Measurements from ENCODE around the gene RXFP4. TPM values are rescaled to one million over a fixed set of nuclear protein-coding genes. Genes with fewer than 3 reads are reported as not detected.

Gene RXFP4
- total RNA-seq, 1 donor from 2014 or later = not detected

GRCh38 chr1:155976913-155977689 lies 35.7 kb downstream of the RXFP4 start:
- Mint-ChIP-seq H3K4me1 (ENCODE audit: low read depth, unreplicated experiment) (peaks cover 32% of the 10 kb centered on the region), H3K4me3 (ENCODE audit: unreplicated experiment) (peak overlapping the region; percentile 99), H3K36me3 (ENCODE audit: unreplicated experiment) (no peaks in the 10 kb centered on the region), H3K27ac (ENCODE audit: unreplicated experiment) (peak overlapping the region; percentile 99), H3K9me3 (ENCODE audit: unreplicated experiment) (peaks cover 17% of the 10 kb centered on the region), H3K27me3 (ENCODE audit: unreplicated experiment) (peaks cover 23% of the 10 kb centered on the region)
- no peak for TF ChIP-seq CTCF (IDR thresholded peaks at IDR 0.05; ENCODE audit: partially characterized antibody, unreplicated experiment)
- no peak for DNase-seq

DNA sequence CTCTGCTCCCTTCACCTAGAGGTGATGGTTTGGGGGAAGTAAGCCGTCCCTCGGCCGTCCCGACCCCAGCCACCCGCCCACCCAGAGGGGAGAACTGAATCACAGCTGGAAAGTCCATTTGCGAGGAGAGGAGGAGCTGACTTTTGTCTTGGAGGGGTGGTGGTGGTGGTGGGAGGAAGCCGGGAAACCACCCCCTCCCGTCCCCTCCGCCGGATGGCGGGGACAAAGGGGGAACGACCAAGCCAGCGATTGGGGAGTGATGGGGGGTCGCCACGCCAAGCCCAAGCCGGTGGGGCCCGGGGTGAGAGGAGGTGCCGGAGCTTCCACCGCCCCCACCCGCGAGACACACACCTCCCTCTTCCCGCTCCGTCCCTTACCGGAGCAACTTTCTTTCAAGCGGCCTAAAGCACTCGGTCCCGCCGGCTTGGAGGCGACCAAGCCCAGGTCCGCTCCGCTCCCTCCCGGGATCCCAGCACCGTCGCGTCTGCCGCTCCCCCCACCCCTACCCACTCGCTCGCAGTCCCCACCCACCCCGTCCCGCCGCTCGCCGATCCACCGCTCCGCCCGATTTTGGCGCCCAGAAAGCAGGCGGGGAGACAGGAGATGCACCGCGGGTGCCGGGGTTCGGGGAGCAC lies 36.4 kb downstream of the RXFP4 start:
- Mint-ChIP-seq H3K27me3 (ENCODE audit: unreplicated experiment) (peaks cover 22% of the 10 kb centered on the region), H3K9me3 (ENCODE audit: unreplicated experiment) (peaks cover 17% of the 10 kb centered on the region), H3K27ac (ENCODE audit: unreplicated experiment) (peak overlapping the region; percentile 99), H3K4me1 (ENCODE audit: low read depth, unreplicated experiment) (peaks cover 30% of the 10 kb centered on the region), H3K36me3 (ENCODE audit: unreplicated experiment) (no peaks in the 10 kb centered on the region), H3K4me3 (ENCODE audit: unreplicated experiment) (peak overlapping the region; percentile 99)
- peak; percentile 53 for DNase-seq
- no peak for TF ChIP-seq CTCF (IDR thresholded peaks at IDR 0.05; ENCODE audit: partially characterized antibody, unreplicated experiment)

DNA sequence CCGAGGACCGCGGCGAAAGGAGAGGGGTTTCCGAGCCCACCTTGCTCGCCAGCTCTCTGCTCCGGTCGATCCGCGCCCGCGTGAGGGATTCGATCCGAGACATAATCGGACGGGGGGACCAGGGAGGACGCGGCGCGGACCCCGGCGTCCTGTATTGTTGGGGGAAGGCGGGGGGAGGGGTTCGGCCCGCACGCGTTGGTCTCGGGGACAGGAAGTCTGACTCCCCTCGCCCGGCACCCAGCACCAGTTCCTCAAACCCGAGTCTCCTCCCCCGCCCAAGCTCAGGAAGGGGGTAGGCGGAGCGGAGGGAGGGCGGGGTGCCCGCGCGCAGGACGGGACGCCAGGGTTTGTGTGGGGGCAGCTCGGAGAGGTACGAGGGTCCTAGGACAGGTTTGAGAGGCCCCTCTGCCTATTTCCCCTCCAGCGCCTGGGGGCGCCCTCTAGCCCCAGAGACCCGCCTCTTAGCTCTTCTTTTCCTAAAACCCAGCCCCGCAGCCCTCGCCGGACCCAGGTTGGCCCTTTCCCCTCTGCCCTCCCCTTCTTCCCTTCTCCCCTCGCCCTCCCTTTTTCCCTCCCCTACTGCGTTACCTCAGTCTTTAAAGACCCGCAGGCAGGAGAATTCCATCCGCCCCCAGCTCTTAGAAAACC lies 37.0 kb downstream of the RXFP4 start, which contains the start of gene ARHGEF2:
TSS of gene ARHGEF2 (minus strand) at position 223 of the 648 bp plus-strand sequence. CDS start at position 103, 120 bp downstream.
- TF ChIP-seq CTCF (IDR thresholded peaks at IDR 0.05; ENCODE audit: partially characterized antibody, unreplicated experiment) = no peak
- peaks cover 33% of the 10 kb centered on the region for H3K4me1 Mint-ChIP-seq (ENCODE audit: low read depth, unreplicated experiment)
- peaks cover 19% of the 10 kb centered on the region for H3K27me3 Mint-ChIP-seq (ENCODE audit: unreplicated experiment)
- H3K4me3 Mint-ChIP-seq (ENCODE audit: unreplicated experiment) = peak within 1 kb of the TSS; percentile 99
- no peaks in the 10 kb centered on the region for H3K36me3 Mint-ChIP-seq (ENCODE audit: unreplicated experiment)
- peaks cover 17% of the 10 kb centered on the region for H3K9me3 Mint-ChIP-seq (ENCODE audit: unreplicated experiment)
- DNase-seq = peak; percentile 70
- peak within 1 kb of the TSS; percentile 99 for H3K27ac Mint-ChIP-seq (ENCODE audit: unreplicated experiment)

DNA sequence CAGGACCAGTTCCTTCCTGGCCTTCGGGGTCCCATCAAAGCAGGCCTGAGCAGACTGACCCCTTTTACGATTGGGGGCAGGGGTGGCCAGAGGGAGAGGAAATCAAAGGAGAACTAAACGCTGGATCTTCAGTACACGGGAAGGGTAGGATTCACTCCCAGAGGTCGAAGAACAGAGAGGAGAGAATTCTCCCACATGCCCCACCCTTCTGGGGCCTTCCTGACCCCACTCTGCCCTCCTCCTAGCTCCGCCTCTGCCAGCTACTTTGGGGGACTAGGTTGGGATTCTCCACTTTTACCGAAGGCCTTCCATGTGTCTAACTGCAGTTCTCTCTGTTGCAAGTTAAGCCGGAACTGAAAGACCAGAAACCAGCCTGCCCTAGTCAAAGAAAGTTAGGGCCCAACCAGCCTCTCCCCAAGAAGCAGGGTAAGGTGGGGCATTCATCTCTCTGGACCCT lies 37.6 kb downstream of the RXFP4 start:
- no peak for DNase-seq

More for the DNA sequence above, 37.6 kb downstream of the RXFP4 start:
- Mint-ChIP-seq H3K9me3 (ENCODE audit: unreplicated experiment) (peaks cover 17% of the 10 kb centered on the region), H3K4me3 (ENCODE audit: unreplicated experiment) (peak overlapping the region; percentile 99), H3K27me3 (ENCODE audit: unreplicated experiment) (peaks cover 19% of the 10 kb centered on the region), H3K27ac (ENCODE audit: unreplicated experiment) (peak overlapping the region; percentile 62), H3K4me1 (ENCODE audit: low read depth, unreplicated experiment) (peaks cover 33% of the 10 kb centered on the region), H3K36me3 (ENCODE audit: unreplicated experiment) (no peaks in the 10 kb centered on the region)
- TF ChIP-seq CTCF (IDR thresholded peaks at IDR 0.05; ENCODE audit: partially characterized antibody, unreplicated experiment) = no peak
